ENCODE measurements around the gene SLC25A18. TPM values are rescaled to one million over a fixed set of nuclear protein-coding genes. Genes with fewer than 3 reads are reported as not detected.

SLC25A18 gene
- total and polyA plus RNA-seq, 2 of the 4 experiments (the other 2 are of a cell fraction), result 0.05 TPM; not detected in 1

DNA sequence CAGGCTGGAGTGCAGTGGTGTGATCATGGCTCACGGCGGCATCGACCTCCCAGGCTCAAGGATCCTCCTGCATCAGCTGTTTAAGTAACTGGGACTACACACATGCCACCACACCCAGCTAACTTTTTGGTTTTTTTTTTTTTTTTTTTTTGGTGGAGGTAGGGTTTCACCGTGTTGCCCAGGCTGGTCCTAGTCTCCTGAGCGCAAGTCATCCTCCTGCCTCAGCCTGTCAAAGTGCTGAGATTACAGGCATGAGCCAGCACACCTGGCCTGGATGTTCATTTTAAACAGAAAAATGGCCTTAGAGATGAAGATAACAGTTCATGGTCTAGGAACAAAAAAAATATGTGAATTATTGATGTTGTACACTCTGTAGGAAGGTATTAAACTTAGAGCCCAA lies 13.6 kb upstream of the SLC25A18 start:
- ChIA-PET POLR2A (ENCODE audit: unreplicated experiment) (no interaction called here), CTCF (no interaction called here)
- Histone ChIP-seq H2AK5ac (ENCODE audit: low read depth, low read length) (no peak overlapping the region), H3K4me2 (ENCODE audit: low read depth, low read length) (no peak overlapping the region), H3K9me1 (ENCODE audit: insufficient read depth, low read length) (no peaks in the 10 kb centered on the region), H3K4me3 (ENCODE audit: insufficient read depth, low read depth, low read length) (no peak overlapping the region), H2BK120ac (ENCODE audit: low read depth, low read length) (no peak overlapping the region), H3K27ac (ENCODE audit: insufficient read depth, low read length) (no peak overlapping the region), H2AFZ (replicated peaks; ENCODE audit: low read length, poor library complexity) (no peak overlapping the region), H3K27me3 (ENCODE audit: control insufficient read depth, insufficient read depth, low read length) (peaks cover 8% of the 10 kb centered on the region), H3K4ac (ENCODE audit: low read depth, low read length) (no peak overlapping the region), H3K23ac (ENCODE audit: low read depth, low read length) (no peak overlapping the region), H3K9me3 (ENCODE audit: control insufficient read depth, insufficient read depth, low read length) (no peaks in the 10 kb centered on the region), H2BK15ac (ENCODE audit: low read depth, low read length) (no peak overlapping the region), H2BK20ac (ENCODE audit: low read depth, low read length) (no peak overlapping the region), H3K9ac (ENCODE audit: low read depth, low read length) (no peak overlapping the region), H4K91ac (ENCODE audit: insufficient read depth, low read depth, low read length) (no peak overlapping the region), H4K5ac (ENCODE audit: low read depth, low read length) (no peak overlapping the region), H3K14ac (replicated peaks; ENCODE audit: low read depth, low read length) (no peak overlapping the region), H3K36me3 (ENCODE audit: control insufficient read depth, insufficient read depth, low read length) (no peaks in the 10 kb centered on the region), H2BK5ac (ENCODE audit: low read depth, low read length, poor library complexity, severe bottlenecking) (no peak overlapping the region), H4K20me1 (ENCODE audit: insufficient read depth, low read length) (no peaks in the 10 kb centered on the region), H3K4me1 (ENCODE audit: control insufficient read depth, insufficient read depth, low read length) (no peaks in the 10 kb centered on the region), H4K8ac (ENCODE audit: low read depth in 2 of 2, low read length in 2 of 2) (no peak overlapping the region), H2AK9ac (replicated peaks; ENCODE audit: low read depth, low read length, poor library complexity) (no peak overlapping the region), H3K56ac (ENCODE audit: extremely low read depth, insufficient read depth, low read length) (no peak overlapping the region), H3K18ac (ENCODE audit: low read depth, low read length) (no peak overlapping the region), H3K79me1 (ENCODE audit: low read depth in 1 of 2, low read length in 2 of 2) (no peaks in the 10 kb centered on the region)
- intact Hi-C loops (cut with micrococcal nuclease) (loop anchor here (10.0 kb wide), 2 partner anchors 235 to 525 kb away; partner anchors contain the start of gene PEX26), dilution Hi-C loops (cut with HindIII; ENCODE audit: low sequenced_read_pairs, unreplicated experiment) (no loop called here), in situ Hi-C loops (cut with MboI; ENCODE audit: low sequenced_read_pairs) (loop anchor here (25.0 kb wide), 1 partner anchor 513 kb away; no protein-coding TSS in a partner anchor)
- WGBS, 2 experiments (ENCODE audit: extremely low coverage in 2 of 2, insufficient read length in 1 of 2), result 93% methylated on average over 2 of the region's 5 CpGs; no CpG with 5 or more reads in 1 of the 2 experiments
- no peak for TF ChIP-seq RCOR1 (IDR thresholded peaks at IDR 0.05; ENCODE audit: insufficient replicate concordance, low read length)
- TF ChIP-seq BHLHE40 (IDR thresholded peaks at IDR 0.05; ENCODE audit: low read depth, low read length), result no peak
- no peak for TF ChIP-seq CHD1 (IDR thresholded peaks at IDR 0.05; ENCODE audit: low read depth, low read length)
- TF ChIP-seq NFE2L2 (IDR thresholded peaks at IDR 0.05; ENCODE audit: low read depth, low read length), result no peak
- TF ChIP-seq, protein P1, sequence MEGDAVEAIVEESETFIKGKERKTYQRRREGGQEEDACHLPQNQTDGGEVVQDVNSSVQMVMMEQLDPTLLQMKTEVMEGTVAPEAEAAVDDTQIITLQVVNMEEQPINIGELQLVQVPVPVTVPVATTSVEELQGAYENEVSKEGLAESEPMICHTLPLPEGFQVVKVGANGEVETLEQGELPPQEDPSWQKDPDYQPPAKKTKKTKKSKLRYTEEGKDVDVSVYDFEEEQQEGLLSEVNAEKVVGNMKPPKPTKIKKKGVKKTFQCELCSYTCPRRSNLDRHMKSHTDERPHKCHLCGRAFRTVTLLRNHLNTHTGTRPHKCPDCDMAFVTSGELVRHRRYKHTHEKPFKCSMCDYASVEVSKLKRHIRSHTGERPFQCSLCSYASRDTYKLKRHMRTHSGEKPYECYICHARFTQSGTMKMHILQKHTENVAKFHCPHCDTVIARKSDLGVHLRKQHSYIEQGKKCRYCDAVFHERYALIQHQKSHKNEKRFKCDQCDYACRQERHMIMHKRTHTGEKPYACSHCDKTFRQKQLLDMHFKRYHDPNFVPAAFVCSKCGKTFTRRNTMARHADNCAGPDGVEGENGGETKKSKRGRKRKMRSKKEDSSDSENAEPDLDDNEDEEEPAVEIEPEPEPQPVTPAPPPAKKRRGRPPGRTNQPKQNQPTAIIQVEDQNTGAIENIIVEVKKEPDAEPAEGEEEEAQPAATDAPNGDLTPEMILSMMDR (conservative IDR thresholded peaks at IDR 0.05; ENCODE audit: low read depth, low read length), result no peak
- TF ChIP-seq FOS (IDR thresholded peaks at IDR 0.05; ENCODE audit: low read depth, low read length), result no peak
- no peak for TF ChIP-seq MAZ (IDR thresholded peaks at IDR 0.05; ENCODE audit: borderline replicate concordance, low read depth, low read length)
- TF ChIP-seq, protein P2, sequence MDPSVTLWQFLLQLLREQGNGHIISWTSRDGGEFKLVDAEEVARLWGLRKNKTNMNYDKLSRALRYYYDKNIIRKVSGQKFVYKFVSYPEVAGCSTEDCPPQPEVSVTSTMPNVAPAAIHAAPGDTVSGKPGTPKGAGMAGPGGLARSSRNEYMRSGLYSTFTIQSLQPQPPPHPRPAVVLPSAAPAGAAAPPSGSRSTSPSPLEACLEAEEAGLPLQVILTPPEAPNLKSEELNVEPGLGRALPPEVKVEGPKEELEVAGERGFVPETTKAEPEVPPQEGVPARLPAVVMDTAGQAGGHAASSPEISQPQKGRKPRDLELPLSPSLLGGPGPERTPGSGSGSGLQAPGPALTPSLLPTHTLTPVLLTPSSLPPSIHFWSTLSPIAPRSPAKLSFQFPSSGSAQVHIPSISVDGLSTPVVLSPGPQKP (IDR thresholded peaks at IDR 0.05; ENCODE audit: borderline replicate concordance, low read depth, low read length), result no peak
- no peak for ATAC-seq (ENCODE audit: low read depth)
- no TSS peak for BruUV-seq (replicated peaks)
- no peak for DNase-seq

Measured in IMR-90 (cell line).